Stomach (tissue), 9 donors: ENCODE data around the gene PSG5. TPM values are rescaled to one million over a fixed set of nuclear protein-coding genes. Genes with fewer than 3 reads are reported as not detected.
"Not testable (repeated sequence)": the region's sequence is repeated elsewhere in the genome, so short reads cannot be mapped to it uniquely, and the experiment has no call there.

ENCODE experiments used
- DNase-seq, 2 donors: peaks; one replicate each; pipeline versions ENCODE4 v3.0.0 to v3.0.0-alpha.2; 2013 to 2019
- H3K27ac ChIP-seq, 5 donors: fragments of 200-600 bp in 4 of 5; sonication (generic) in 4 of 5; one replicate each; pipeline ENCODE4 v1.5.1; 2013 to 2019; ENCODE audit warnings: mild to moderate bottlenecking in 1 of 5, moderate library complexity in 1 of 5
- H3K27me3 ChIP-seq, 3 donors: fragments of 200-600 bp; sonication (generic); one replicate each; pipeline ENCODE4 v1.5.1; 2017 to 2019; ENCODE audit warnings: mixed run types in 1 of 3
- H3K36me3 ChIP-seq, 4 donors: fragments of 200-600 bp; sonication (generic); 1 replicate in 3 of 4; 2 replicates in 1 of 4; pipeline ENCODE4 v1.5.1; 2016 to 2019
- H3K4me1 ChIP-seq, 4 donors: fragments of 200-600 bp; sonication (generic); one replicate each; pipeline ENCODE4 v1.5.1; 2016 to 2019
- H3K4me3 ChIP-seq, 4 donors: fragments of 200-600 bp; sonication (generic) in 3 of 4; one replicate each; pipeline ENCODE4 v1.5.1; 2016 to 2019; ENCODE audit warnings: mild to moderate bottlenecking in 1 of 4
- H3K9me3 ChIP-seq, 4 donors: fragments of 200-600 bp; sonication (generic); one replicate each; pipeline ENCODE4 v1.5.1; 2016 to 2019
- EP300 ChIP-seq: sonication (generic); formaldehyde crosslinking; IDR thresholded peaks from one replicate; pipeline ENCODE4 v1.6.1; 2017; ENCODE audit warnings: antibody characterized with exemption
- WGBS, 5 donors: extraction: QIAGEN DNeasy Blood & Tissue Kit in 3 of 5; methylation state at CpG; one replicate each; pipeline versions ENCODE4 v1.1.5 to v1.1.7; 2013 to 2018; 5-methylcytosine and 5-hydroxymethylcytosine counted together
- intact Hi-C: fragments of 100-400 bp; cut with DNase I; formaldehyde crosslinking; loops from one replicate; pipeline ENCODE4 v1.15.1; 2023; ENCODE audit warnings: low total_unique reads
- polyA plus RNA-seq, 3 donors: library from polyadenylated mRNA; stranded (reverse); fragments of 200-250 nt; gene quantifications; one replicate each; pipeline ENCODE4 v1.2.3, GENCODE V29; 2013
- total RNA-seq, 5 donors: library from RNA; depleted of rRNA; stranded (reverse); fragments of >200 nt; gene quantifications; one replicate each; pipeline versions ENCODE4 v1.1.0 to v1.2.3, GENCODE V29; 2014 to 2016
- TF ChIP-seq, protein P1 (sequence below), 7 experiments: fragments of 450-650 bp in 4 of 7; fragments of 200-600 bp in 3 of 7; sonication (generic) in 3 of 7; IDR thresholded peaks; one replicate each; pipeline ENCODE4 v1.5.1; 2016 to 2019; ENCODE audit warnings: antibody characterized with exemption in 7 of 7, control low read depth in 2 of 7, mild to moderate bottlenecking in 1 of 7
- donor health status: healthy with polysubstance abuse.
- donor health status: Bipolar disorder and iron deficiency.
- donor health status: healthy.

Gene PSG5
- total and polyA plus RNA-seq, 8 donors: not detected

GRCh38 chr19:43215881-43216280, 29.5 kb upstream of the PSG5 start:
- WGBS, 5 donors: 15 to 50% (median 38%) methylated on average over 2 of the region's 2 CpGs; no CpG with 5 or more reads in 1 of the 5 donors
- DNase-seq, intact Hi-C loops, H3K4me1 ChIP-seq, H3K27ac ChIP-seq, H3K4me3 ChIP-seq, H3K9me3 ChIP-seq, H3K36me3 ChIP-seq, H3K27me3 ChIP-seq: not testable (repeated sequence)

GRCh38 chr19:43207991-43208390, 21.7 kb upstream of the PSG5 start:
- intact Hi-C loops: no loop called here
- 28 to 47% (median 34%) methylated on average over 4 of the region's 4 CpGs; no CpG with 5 or more reads in 1 of the 5 donors for WGBS, 5 donors
- Histone ChIP-seq H3K27ac (no peak overlapping the region), H3K4me1 (no peaks in the 10 kb centered on the region), H3K4me3 (no peak overlapping the region), H3K9me3 (no peaks in the 10 kb centered on the region), H3K36me3 (no peaks in the 10 kb centered on the region), H3K27me3 (no peaks in the 10 kb centered on the region)
- no peak for DNase-seq
- no peak for TF ChIP-seq EP300

DNA sequence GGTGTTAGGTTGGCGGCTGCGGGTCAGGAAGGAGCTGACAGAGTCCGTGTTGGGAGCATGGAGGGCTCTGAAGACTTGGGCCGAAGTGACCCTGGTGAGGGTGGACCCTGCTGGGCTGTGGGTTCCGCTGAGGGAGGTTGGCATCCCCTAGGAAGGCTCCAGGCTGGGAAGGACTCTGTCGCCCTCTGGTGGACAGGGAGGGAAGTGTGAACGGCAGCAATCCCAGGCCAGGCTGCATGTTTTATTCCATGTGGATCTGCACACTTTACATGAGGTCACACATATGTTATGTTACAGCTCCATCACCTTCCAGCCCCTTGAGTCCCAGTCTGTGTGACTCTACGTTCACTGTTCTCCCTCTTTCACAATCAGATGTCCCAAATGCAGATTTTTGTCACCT, 20.8 kb upstream of the PSG5 start:
- H3K36me3 ChIP-seq, H3K27me3 ChIP-seq, DNase-seq, intact Hi-C loops, H3K4me1 ChIP-seq, H3K4me3 ChIP-seq, H3K27ac ChIP-seq, H3K9me3 ChIP-seq: not testable (repeated sequence)
- WGBS, 5 donors: 48 to 52% (median 49%) methylated on average over 5 to 8 of the region's 8 CpGs; no CpG with 5 or more reads in 1 of the 5 donors
- TF ChIP-seq, protein P1, sequence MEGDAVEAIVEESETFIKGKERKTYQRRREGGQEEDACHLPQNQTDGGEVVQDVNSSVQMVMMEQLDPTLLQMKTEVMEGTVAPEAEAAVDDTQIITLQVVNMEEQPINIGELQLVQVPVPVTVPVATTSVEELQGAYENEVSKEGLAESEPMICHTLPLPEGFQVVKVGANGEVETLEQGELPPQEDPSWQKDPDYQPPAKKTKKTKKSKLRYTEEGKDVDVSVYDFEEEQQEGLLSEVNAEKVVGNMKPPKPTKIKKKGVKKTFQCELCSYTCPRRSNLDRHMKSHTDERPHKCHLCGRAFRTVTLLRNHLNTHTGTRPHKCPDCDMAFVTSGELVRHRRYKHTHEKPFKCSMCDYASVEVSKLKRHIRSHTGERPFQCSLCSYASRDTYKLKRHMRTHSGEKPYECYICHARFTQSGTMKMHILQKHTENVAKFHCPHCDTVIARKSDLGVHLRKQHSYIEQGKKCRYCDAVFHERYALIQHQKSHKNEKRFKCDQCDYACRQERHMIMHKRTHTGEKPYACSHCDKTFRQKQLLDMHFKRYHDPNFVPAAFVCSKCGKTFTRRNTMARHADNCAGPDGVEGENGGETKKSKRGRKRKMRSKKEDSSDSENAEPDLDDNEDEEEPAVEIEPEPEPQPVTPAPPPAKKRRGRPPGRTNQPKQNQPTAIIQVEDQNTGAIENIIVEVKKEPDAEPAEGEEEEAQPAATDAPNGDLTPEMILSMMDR (IDR thresholded peaks at IDR 0.05): peak in 2 of 7 experiments; percentile 12 to 38

- H3K36me3 ChIP-seq, H3K4me1 ChIP-seq, H3K4me3 ChIP-seq, H3K27me3 ChIP-seq, H3K9me3 ChIP-seq, H3K27ac ChIP-seq, DNase-seq, intact Hi-C loops: not testable (repeated sequence)
- 50 to 59% (median 53%) methylated on average over 9 of the region's 9 CpGs; no CpG with 5 or more reads in 1 of the 5 donors for WGBS, 5 donors
Measured at GRCh38 chr19:43205471-43206105, 19.3 kb upstream of the PSG5 start, which contains the start of gene PSG4. Gene PSG4 (minus strand): TSS chr19:43205638. CDS start chr19:43205536, 102 bp downstream.

- H3K4me3 ChIP-seq, H3K4me1 ChIP-seq, intact Hi-C loops, H3K27me3 ChIP-seq, H3K9me3 ChIP-seq, DNase-seq, H3K36me3 ChIP-seq, H3K27ac ChIP-seq: not testable (repeated sequence)
- 89 to 96% (median 94%) methylated on average over 7 of the region's 7 CpGs; no CpG with 5 or more reads in 1 of the 5 donors for WGBS, 5 donors
Measured at GRCh38 chr19:43203611-43204010, 17.3 kb upstream of the PSG5 start.

- H3K4me3 ChIP-seq, H3K36me3 ChIP-seq, H3K9me3 ChIP-seq, H3K4me1 ChIP-seq, intact Hi-C loops, H3K27ac ChIP-seq, DNase-seq, H3K27me3 ChIP-seq: not testable (repeated sequence)
- 52 to 70% (median 64%) methylated on average over 2 of the region's 2 CpGs; no CpG with 5 or more reads in 1 of the 5 donors for WGBS, 5 donors
Measured at GRCh38 chr19:43201891-43202290, 15.6 kb upstream of the PSG5 start.

GRCh38 chr19:43201337-43201801, 15.0 kb upstream of the PSG5 start:
- intact Hi-C loops, H3K27ac ChIP-seq, DNase-seq, H3K9me3 ChIP-seq, H3K4me1 ChIP-seq, H3K4me3 ChIP-seq, H3K36me3 ChIP-seq, H3K27me3 ChIP-seq: not testable (repeated sequence)
- WGBS, 5 donors: 48 to 74% (median 60%) methylated on average over 6 to 7 of the region's 7 CpGs; no CpG with 5 or more reads in 1 of the 5 donors
